SK-N-MC (cell line): ENCODE results near the gene EPB41L4B.

ENCODE experiments used
- EZH2 ChIP-seq: fragments of 200-600 bp; sonication (generic); IDR thresholded peaks from one replicate; pipeline ENCODE4 v1.6.1; 2017; ENCODE audit warnings: antibody characterized with exemption
- POLR2AphosphoS5 ChIP-seq: IDR thresholded peaks from 2 replicates; pipeline ENCODE4 v1.6.1; 2012; ENCODE audit warnings: mild to moderate bottlenecking, low read depth, low read length, borderline replicate concordance

GRCh38 chr9:109250771-109251079 is 70.1 kb downstream of the EPB41L4B start:
- no peak for TF ChIP-seq EZH2
- TF ChIP-seq POLR2AphosphoS5 = no peak
